A549 (cell line): Measurements from ENCODE around the gene IFFO2. TPM values are rescaled to one million over a fixed set of nuclear protein-coding genes. Genes with fewer than 3 reads are reported as not detected.

Source experiments
- ATAC-seq, 2 experiments: fragments of 200-7000 bp in 1 of 2; fragments of >200 bp in 1 of 2; cut with Nextera tagmentation in 1 of 2; cut with Tn5 transposase in 1 of 2; 3 replicates each; pipeline versions ENCODE4 v1.8.0 to v1.9.1; 2018 to 2020; ENCODE audit warnings: mild to moderate bottlenecking in 1 of 2, moderate library complexity in 1 of 2
- CTCF ChIA-PET: fragments of 300-600 bp; sonication (Branson Sonifier 250); formaldehyde crosslinking; extraction: SDS; loops from one replicate; lab custom pipeline; 2021; ENCODE audit warnings: antibody characterized with exemption, inconsistent platforms; lab: Yijun Ruan, JAX
- POLR2A ChIA-PET: fragments of 350-600 bp; formaldehyde crosslinking; extraction: SDS; loops from one replicate; lab custom pipeline; 2021; ENCODE audit warnings: antibody characterized with exemption, inconsistent platforms; lab: Yijun Ruan, JAX
- DNase-seq, 2 experiments: peaks; one replicate each; pipeline versions ENCODE4 v3.0.0 to v3.0.0-alpha.2; 2011 to 2016; ENCODE audit warnings: low read depth in 1 of 2, low spot score in 1 of 2
- FAIRE-seq: peaks from 2 replicates; lab custom pipeline; 2011; peaks lifted over from hg19 to GRCh38; lab: Jason Lieb, UNC
- H3K27ac ChIP-seq, 2 experiments: fragments of >200 bp; sonication (Bioruptor Twin); formaldehyde crosslinking; 3 replicates each; pipeline ENCODE4 v1.5.1; 2016 to 2017
- H3K4me1 ChIP-seq: fragments of >200 bp; sonication (Bioruptor Twin); formaldehyde crosslinking; 3 replicates; pipeline ENCODE4 v1.6.1; 2016
- H3K4me2 ChIP-seq: fragments of >200 bp; sonication (Bioruptor Twin); formaldehyde crosslinking; 3 replicates; pipeline ENCODE4 v1.6.1; 2016
- H3K4me3 ChIP-seq: fragments of >200 bp; sonication (Bioruptor Twin); formaldehyde crosslinking; 3 replicates; pipeline ENCODE4 v1.5.1; 2016
- H3K9me3 ChIP-seq: fragments of >200 bp; sonication (Bioruptor Twin); formaldehyde crosslinking; 3 replicates; pipeline ENCODE4 v1.6.1; 2016
- BHLHE40 ChIP-seq: IDR thresholded peaks from 2 replicates; pipeline ENCODE4 v1.6.1; 2012; ENCODE audit warnings: low read depth, low read length, inconsistent platforms
- CHD4 ChIP-seq: fragments of 200-600 bp; sonication (generic); IDR thresholded peaks from 2 replicates; pipeline ENCODE4 v1.6.1; 2016; ENCODE audit warnings: antibody characterized with exemption, mild to moderate bottlenecking, borderline replicate concordance
- ESRRA ChIP-seq: fragments of 150-350 bp; IDR thresholded peaks from 2 replicates; pipeline ENCODE4 v1.6.1; 2014; ENCODE audit warnings: mild to moderate bottlenecking, low read length, borderline replicate concordance
- HDAC2 ChIP-seq: fragments of 200-600 bp; sonication (generic); IDR thresholded peaks from 2 replicates; pipeline ENCODE4 v1.6.1; 2016
- HOXB13 ChIP-seq: fragments of 250-450 bp; sonication (Bioruptor Pico); IDR thresholded peaks from 2 replicates; pipeline ENCODE4 v1.5.0; 2020; ENCODE audit warnings: low read depth, mild to moderate bottlenecking, moderate library complexity
- JUN ChIP-seq, 2 experiments: fragments of >200 bp; sonication (Bioruptor Twin); formaldehyde crosslinking; IDR thresholded peaks; 2 replicates in 1 of 2; 3 replicates in 1 of 2; pipeline ENCODE4 v1.6.1; 2016 to 2017
- JUNB ChIP-seq: fragments of >200 bp; sonication (Bioruptor Twin); formaldehyde crosslinking; IDR thresholded peaks from 2 replicates; pipeline ENCODE4 v1.6.1; 2016
- MAFK ChIP-seq: fragments of 450-650 bp; IDR thresholded peaks from 2 replicates; pipeline ENCODE4 v1.6.1; 2014; ENCODE audit not compliant: partially characterized antibody
- MAZ ChIP-seq: fragments of 150-350 bp; IDR thresholded peaks from 2 replicates; pipeline ENCODE4 v1.6.1; 2014; ENCODE audit warnings: antibody characterized with exemption, low read depth, low read length, borderline replicate concordance
- NFE2L2 ChIP-seq: fragments of 150-350 bp; conservative IDR thresholded peaks from 2 replicates; pipeline ENCODE4 v1.6.1; 2014; ENCODE audit warnings: low read length
- PHF8 ChIP-seq: fragments of 200-600 bp; sonication (generic); IDR thresholded peaks from 2 replicates; pipeline ENCODE4 v1.6.1; 2016; ENCODE audit warnings: low read depth, mild to moderate bottlenecking, antibody characterized with exemption, moderate library complexity, borderline replicate concordance
- RAD21 ChIP-seq, 2 experiments: fragments of >200 bp in 1 of 2; sonication (Bioruptor Twin) in 1 of 2; formaldehyde crosslinking in 1 of 2; IDR thresholded peaks in 1 of 2; conservative IDR thresholded peaks in 1 of 2; 2 replicates in 1 of 2; 3 replicates in 1 of 2; pipeline ENCODE4 v1.6.1; 2012 to 2018; ENCODE audit warnings: inconsistent platforms in 1 of 2
- RCOR1 ChIP-seq: fragments of 150-350 bp; IDR thresholded peaks from 2 replicates; pipeline ENCODE4 v1.6.1; 2014; ENCODE audit warnings: antibody characterized with exemption, low read length, low read depth
- RNF2 ChIP-seq: fragments of 200-600 bp; sonication (generic); IDR thresholded peaks from 2 replicates; pipeline ENCODE4 v1.6.1; 2016; ENCODE audit warnings: low read depth, mild to moderate bottlenecking, antibody characterized with exemption, moderate library complexity, borderline replicate concordance
- SMC3 ChIP-seq: fragments of >200 bp; sonication (Bioruptor Twin); formaldehyde crosslinking; IDR thresholded peaks from 3 replicates; pipeline ENCODE4 v1.6.1; 2018; ENCODE audit warnings: inconsistent platforms
- TFCP2L1 ChIP-seq: fragments of 250-450 bp; sonication (Bioruptor Pico); IDR thresholded peaks from 2 replicates; pipeline ENCODE4 v1.5.0; 2021; ENCODE audit warnings: mild to moderate bottlenecking
- ZFP36 ChIP-seq: fragments of 450-650 bp; IDR thresholded peaks from 2 replicates; pipeline ENCODE4 v1.6.1; 2014; ENCODE audit warnings: borderline replicate concordance; ENCODE audit not compliant: partially characterized antibody
- WGBS: methylation state at CpG from one replicate; pipeline ENCODE4 v1.1.6; 2017; ENCODE audit errors: missing lambda C conversion rate; 5-methylcytosine and 5-hydroxymethylcytosine counted together
- polyA plus RNA-seq, 4 experiments: library from polyadenylated mRNA; depleted of rRNA in 3 of 4; stranded (reverse); fragments of >200 nt; fragmentation: RNase III in 1 of 4; extraction: RNeasy Plus Mini Kit Qiagen cat#74134 plus additional on column Dnase treatment in 1 of 4; gene quantifications; 2 replicates in 3 of 4; 3 replicates in 1 of 4; pipeline ENCODE4 v1.2.3, GENCODE V29; 2011 to 2017
- TF ChIP-seq, protein P1 (sequence below): fragments of 250-450 bp; sonication (Bioruptor Pico); IDR thresholded peaks from 2 replicates; pipeline ENCODE4 v1.5.0; 2020; ENCODE audit warnings: low read depth, mild to moderate bottlenecking, moderate library complexity
- TF ChIP-seq, protein P2 (sequence below): fragments of 250-450 bp; sonication (Bioruptor Pico); IDR thresholded peaks from 2 replicates; pipeline ENCODE4 v1.5.0; 2021; ENCODE audit warnings: mild to moderate bottlenecking, moderate library complexity, borderline replicate concordance
- TF ChIP-seq, protein P3 (sequence below): fragments of 150-350 bp; IDR thresholded peaks from 2 replicates; pipeline ENCODE4 v1.6.1; 2014; ENCODE audit warnings: low read depth, mild to moderate bottlenecking, low read length
- TF ChIP-seq, protein P4 (sequence below): fragments of 200-600 bp; sonication (generic); IDR thresholded peaks from 2 replicates; pipeline ENCODE4 v1.6.1; 2016; ENCODE audit warnings: antibody characterized with exemption, mild to moderate bottlenecking, moderate library complexity
- TF ChIP-seq, protein P5 (sequence below): IDR thresholded peaks from 2 replicates; pipeline ENCODE4 v1.6.1; 2012

Gene IFFO2
- polyA plus RNA-seq, 2 of the 4 experiments (the other 2 are of a cell fraction) = 24.3 to 53.9 TPM

DNA sequence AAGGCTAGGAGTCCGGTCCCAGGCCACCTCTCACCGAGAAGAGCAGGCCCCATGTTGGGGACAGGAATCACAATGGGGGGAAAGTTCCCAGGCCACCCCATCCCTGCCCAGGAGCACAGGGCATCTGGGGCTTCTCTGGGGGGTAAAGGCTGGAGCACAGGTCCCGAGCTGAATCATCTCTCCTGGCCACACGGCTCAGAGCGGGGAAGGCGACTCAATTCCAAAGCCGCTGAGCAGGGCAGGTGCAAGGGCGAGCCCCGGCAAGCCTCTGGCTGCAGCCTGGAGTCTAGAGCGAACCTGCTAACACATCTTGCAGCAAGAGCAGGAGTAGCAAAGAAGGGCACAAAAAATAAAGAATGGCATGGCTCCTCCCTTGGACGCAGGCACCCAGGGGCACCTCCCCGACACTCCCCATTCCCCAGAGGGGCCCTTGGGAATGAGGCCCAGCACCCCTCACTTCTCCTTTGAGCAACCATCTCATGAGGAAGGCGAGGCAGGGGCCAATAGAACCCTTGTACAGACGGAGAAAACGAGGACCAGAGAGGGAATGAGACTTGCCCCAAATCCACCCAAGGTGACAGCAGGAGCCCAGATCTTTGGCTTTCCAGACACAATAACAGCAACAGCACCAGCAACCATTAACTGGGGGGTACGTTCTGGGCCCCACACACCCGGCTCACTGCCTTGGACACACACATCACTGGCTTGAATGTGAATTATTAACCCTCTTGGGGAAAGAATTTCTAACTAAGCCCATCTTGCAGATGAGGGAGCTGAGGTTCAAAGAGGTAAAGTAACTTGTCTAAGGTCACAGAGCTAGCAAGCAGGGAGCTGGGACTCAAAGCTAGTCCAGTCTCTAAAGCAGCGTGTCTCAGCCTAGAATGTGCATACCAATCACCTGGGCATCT lies 33.4 kb downstream of the IFFO2 start:
- 55% methylated on average over 17 of the region's 18 CpGs for WGBS
- CTCF ChIA-PET = interaction anchor here (0.9 to 8.8 kb wide), 8 partner anchors 10 to 174 kb away, joined by 3 to 77 read pairs (median 7); no protein-coding TSS in a partner anchor
- no peak for DNase-seq
- no peak for TF ChIP-seq NFE2L2
- TF ChIP-seq, protein P1, sequence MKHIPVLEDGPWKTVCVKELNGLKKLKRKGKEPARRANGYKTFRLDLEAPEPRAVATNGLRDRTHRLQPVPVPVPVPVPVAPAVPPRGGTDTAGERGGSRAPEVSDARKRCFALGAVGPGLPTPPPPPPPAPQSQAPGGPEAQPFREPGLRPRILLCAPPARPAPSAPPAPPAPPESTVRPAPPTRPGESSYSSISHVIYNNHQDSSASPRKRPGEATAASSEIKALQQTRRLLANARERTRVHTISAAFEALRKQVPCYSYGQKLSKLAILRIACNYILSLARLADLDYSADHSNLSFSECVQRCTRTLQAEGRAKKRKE (CRISPR knock-in tag) = no peak
- no peak for TF ChIP-seq PHF8
- no peak for TF ChIP-seq RCOR1
- TF ChIP-seq JUN (IDR thresholded peaks at IDR 0.05) = no peak
- Histone ChIP-seq H3K9me3 (no peaks in the 10 kb centered on the region), H3K4me1 (peaks cover 67% of the 10 kb centered on the region), H3K4me3 (no peak overlapping the region), H3K27ac (peak overlapping the region; percentile 89 to 94), H3K4me2 (peak overlapping the region; percentile 83)
- peak in 1 of 2 experiments; percentile 9; a peak in 4 of 6 replicates for ATAC-seq
- POLR2A ChIA-PET = no interaction called here
- no peak for FAIRE-seq

DNA sequence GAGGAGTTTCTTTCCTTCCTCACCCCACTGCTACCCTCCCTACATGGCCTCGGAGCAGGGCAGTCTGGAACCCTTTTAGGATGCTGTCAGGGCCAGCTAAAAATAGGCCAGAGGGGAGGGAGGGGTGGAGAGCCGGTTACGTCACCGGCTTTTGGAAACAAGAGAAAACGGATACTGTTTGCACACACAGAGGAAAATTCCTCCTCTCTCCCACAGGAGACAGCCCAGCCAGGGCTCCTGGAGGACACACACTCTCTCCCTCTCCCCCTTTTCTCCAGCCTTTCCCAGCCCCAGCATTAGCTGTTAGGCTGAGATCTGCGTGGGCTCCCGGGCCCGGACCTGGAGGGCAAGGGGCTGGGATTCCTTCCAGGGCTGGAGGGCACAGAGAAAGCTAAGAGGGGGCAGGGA lies 34.2 kb downstream of the IFFO2 start:
- peak; percentile 39 to 57 for DNase-seq
- FAIRE-seq = no peak
- peak overlapping the region; percentile 83 for H3K4me2 ChIP-seq
- H3K4me1 ChIP-seq = peaks cover 59% of the 10 kb centered on the region
- no peak for TF ChIP-seq RAD21 (conservative IDR thresholded peaks at IDR 0.05 in 1 of 2, IDR thresholded peaks at IDR 0.05 in 1 of 2)
- no peak for TF ChIP-seq BHLHE40
- TF ChIP-seq, protein P1 (CRISPR knock-in tag) = no peak
- no peak for TF ChIP-seq HDAC2
- TF ChIP-seq TFCP2L1 (CRISPR knock-in tag) = no peak
- TF ChIP-seq, protein P2, sequence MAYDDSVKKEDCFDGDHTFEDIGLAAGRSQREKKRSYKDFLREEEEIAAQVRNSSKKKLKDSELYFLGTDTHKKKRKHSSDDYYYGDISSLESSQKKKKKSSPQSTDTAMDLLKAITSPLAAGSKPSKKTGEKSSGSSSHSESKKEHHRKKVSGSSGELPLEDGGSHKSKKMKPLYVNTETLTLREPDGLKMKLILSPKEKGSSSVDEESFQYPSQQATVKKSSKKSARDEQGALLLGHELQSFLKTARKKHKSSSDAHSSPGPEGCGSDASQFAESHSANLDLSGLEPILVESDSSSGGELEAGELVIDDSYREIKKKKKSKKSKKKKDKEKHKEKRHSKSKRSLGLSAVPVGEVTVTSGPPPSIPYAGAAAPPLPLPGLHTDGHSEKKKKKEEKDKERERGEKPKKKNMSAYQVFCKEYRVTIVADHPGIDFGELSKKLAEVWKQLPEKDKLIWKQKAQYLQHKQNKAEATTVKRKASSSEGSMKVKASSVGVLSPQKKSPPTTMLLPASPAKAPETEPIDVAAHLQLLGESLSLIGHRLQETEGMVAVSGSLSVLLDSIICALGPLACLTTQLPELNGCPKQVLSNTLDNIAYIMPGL = no peak
- no peak for TF ChIP-seq ESRRA
- TF ChIP-seq CHD4 = no peak
- TF ChIP-seq NFE2L2 = no peak
- TF ChIP-seq HOXB13 (CRISPR knock-in tag) = no peak
- TF ChIP-seq MAFK = no peak
- TF ChIP-seq, protein P3, sequence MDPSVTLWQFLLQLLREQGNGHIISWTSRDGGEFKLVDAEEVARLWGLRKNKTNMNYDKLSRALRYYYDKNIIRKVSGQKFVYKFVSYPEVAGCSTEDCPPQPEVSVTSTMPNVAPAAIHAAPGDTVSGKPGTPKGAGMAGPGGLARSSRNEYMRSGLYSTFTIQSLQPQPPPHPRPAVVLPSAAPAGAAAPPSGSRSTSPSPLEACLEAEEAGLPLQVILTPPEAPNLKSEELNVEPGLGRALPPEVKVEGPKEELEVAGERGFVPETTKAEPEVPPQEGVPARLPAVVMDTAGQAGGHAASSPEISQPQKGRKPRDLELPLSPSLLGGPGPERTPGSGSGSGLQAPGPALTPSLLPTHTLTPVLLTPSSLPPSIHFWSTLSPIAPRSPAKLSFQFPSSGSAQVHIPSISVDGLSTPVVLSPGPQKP = no peak
- TF ChIP-seq RNF2 = no peak
- TF ChIP-seq ZFP36 = no peak
- no peak for TF ChIP-seq JUNB
- no peak for TF ChIP-seq SMC3
- TF ChIP-seq, protein P4, sequence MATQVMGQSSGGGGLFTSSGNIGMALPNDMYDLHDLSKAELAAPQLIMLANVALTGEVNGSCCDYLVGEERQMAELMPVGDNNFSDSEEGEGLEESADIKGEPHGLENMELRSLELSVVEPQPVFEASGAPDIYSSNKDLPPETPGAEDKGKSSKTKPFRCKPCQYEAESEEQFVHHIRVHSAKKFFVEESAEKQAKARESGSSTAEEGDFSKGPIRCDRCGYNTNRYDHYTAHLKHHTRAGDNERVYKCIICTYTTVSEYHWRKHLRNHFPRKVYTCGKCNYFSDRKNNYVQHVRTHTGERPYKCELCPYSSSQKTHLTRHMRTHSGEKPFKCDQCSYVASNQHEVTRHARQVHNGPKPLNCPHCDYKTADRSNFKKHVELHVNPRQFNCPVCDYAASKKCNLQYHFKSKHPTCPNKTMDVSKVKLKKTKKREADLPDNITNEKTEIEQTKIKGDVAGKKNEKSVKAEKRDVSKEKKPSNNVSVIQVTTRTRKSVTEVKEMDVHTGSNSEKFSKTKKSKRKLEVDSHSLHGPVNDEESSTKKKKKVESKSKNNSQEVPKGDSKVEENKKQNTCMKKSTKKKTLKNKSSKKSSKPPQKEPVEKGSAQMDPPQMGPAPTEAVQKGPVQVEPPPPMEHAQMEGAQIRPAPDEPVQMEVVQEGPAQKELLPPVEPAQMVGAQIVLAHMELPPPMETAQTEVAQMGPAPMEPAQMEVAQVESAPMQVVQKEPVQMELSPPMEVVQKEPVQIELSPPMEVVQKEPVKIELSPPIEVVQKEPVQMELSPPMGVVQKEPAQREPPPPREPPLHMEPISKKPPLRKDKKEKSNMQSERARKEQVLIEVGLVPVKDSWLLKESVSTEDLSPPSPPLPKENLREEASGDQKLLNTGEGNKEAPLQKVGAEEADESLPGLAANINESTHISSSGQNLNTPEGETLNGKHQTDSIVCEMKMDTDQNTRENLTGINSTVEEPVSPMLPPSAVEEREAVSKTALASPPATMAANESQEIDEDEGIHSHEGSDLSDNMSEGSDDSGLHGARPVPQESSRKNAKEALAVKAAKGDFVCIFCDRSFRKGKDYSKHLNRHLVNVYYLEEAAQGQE = no peak
- TF ChIP-seq RCOR1 = no peak
- TF ChIP-seq, protein P5, sequence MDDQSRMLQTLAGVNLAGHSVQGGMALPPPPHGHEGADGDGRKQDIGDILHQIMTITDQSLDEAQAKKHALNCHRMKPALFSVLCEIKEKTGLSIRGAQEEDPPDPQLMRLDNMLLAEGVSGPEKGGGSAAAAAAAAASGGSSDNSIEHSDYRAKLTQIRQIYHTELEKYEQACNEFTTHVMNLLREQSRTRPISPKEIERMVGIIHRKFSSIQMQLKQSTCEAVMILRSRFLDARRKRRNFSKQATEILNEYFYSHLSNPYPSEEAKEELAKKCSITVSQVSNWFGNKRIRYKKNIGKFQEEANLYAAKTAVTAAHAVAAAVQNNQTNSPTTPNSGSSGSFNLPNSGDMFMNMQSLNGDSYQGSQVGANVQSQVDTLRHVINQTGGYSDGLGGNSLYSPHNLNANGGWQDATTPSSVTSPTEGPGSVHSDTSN = no peak
- no peak for TF ChIP-seq MAZ
- ChIA-PET POLR2A (interaction anchor here (0.5 kb wide), 1 partner anchor 690 kb away, joined by 3 read pairs; no protein-coding TSS in a partner anchor), CTCF (interaction anchor here (0.6 to 8.8 kb wide), 6 partner anchors 9 to 240 kb away, joined by 3 to 77 read pairs (median 7); no protein-coding TSS in a partner anchor)
- peak; percentile 66 for ATAC-seq
- H3K9me3 ChIP-seq = no peaks in the 10 kb centered on the region
- H3K4me3 ChIP-seq = no peak overlapping the region
- 4% methylated on average over 5 of the region's 8 CpGs for WGBS
- peak overlapping the region; percentile 89 to 94 for H3K27ac ChIP-seq
